22Rv1 (cell line): ENCODE measurements around the gene BRAT1.

Source experiments
- CTCF ChIP-seq: fragments of 450-650 bp; IDR thresholded peaks from 2 replicates; pipeline ENCODE4 v1.5.1; 2017; ENCODE audit warnings: mild to moderate bottlenecking
- ZFX ChIP-seq: fragments of 450-650 bp; IDR thresholded peaks from 2 replicates; pipeline ENCODE4 v1.6.1; 2017; ENCODE audit warnings: antibody characterized with exemption, borderline replicate concordance

GRCh38 chr7:2576742-2577491 is 21.6 kb upstream of the BRAT1 start:
- TF ChIP-seq CTCF (no peak), ZFX (no peak)
